ENCODE measurements around the gene SH3BGRL3. TPM values are rescaled to one million over a fixed set of nuclear protein-coding genes. Genes with fewer than 3 reads are reported as not detected.

Gene SH3BGRL3
- total RNA-seq, 1 donor from 2014 or later, result 242 TPM

GRCh38 chr1:26278303-26278702 lies 1.6 kb upstream of the SH3BGRL3 start:
- ATAC-seq, result peak; percentile 44

GRCh38 chr1:26278724-26279455 lies 996 bp upstream of the SH3BGRL3 start:
- ATAC-seq, result peak; percentile 27

- no peak for ATAC-seq
Observed at GRCh38 chr1:26280333-26281042, 602 bp downstream of the SH3BGRL3 start.

GRCh38 chr1:26281091-26281958 lies 1.4 kb downstream of the SH3BGRL3 start:
- ATAC-seq, result no peak

- ATAC-seq, result no peak
Observed at GRCh38 chr1:26281971-26282370, 2.1 kb downstream of the SH3BGRL3 start.

- no peak for ATAC-seq
Observed at GRCh38 chr1:26282401-26282918, 2.6 kb downstream of the SH3BGRL3 start.

- no peak for ATAC-seq
Observed at GRCh38 chr1:26283279-26283853, 3.5 kb downstream of the SH3BGRL3 start.

- no peak for ATAC-seq
Observed at GRCh38 chr1:26283871-26284596, 4.1 kb downstream of the SH3BGRL3 start.

- peak; percentile 55 for ATAC-seq
Observed at GRCh38 chr1:26284597-26285347, 4.9 kb downstream of the SH3BGRL3 start.

- ATAC-seq, result no peak
Observed at GRCh38 chr1:26285366-26286063, 5.6 kb downstream of the SH3BGRL3 start.

GRCh38 chr1:26286064-26286416 lies 6.2 kb downstream of the SH3BGRL3 start:
- no peak for ATAC-seq

GRCh38 chr1:26287033-26287711 lies 7.3 kb downstream of the SH3BGRL3 start:
- no peak for ATAC-seq

- ATAC-seq, result no peak
Observed at GRCh38 chr1:26287811-26288210, 7.9 kb downstream of the SH3BGRL3 start.

- ATAC-seq, result peak; percentile 11
Observed at GRCh38 chr1:26288311-26288941, 8.5 kb downstream of the SH3BGRL3 start.

GRCh38 chr1:26289158-26290059 lies 9.5 kb downstream of the SH3BGRL3 start:
- peak; percentile 14 for ATAC-seq

- ATAC-seq, result peak; percentile 6
Observed at GRCh38 chr1:26290122-26290881, 10.4 kb downstream of the SH3BGRL3 start.

- no peak for ATAC-seq
Observed at GRCh38 chr1:26290882-26291261, 11.0 kb downstream of the SH3BGRL3 start.
